ENCODE measurements around the gene PLA2G7. TPM values are rescaled to one million over a fixed set of nuclear protein-coding genes. Genes with fewer than 3 reads are reported as not detected.

Gene PLA2G7
- total and polyA plus RNA-seq, 2 of the 8 experiments (the other 6 are each of a cell fraction or from before 2014, with no cell fraction given): 1.5 to 2.2 TPM

GRCh38 chr6:46776070-46776712 lies 41.0 kb upstream of the PLA2G7 start (continued):
- TF ChIP-seq CHD7 (IDR thresholded peaks at IDR 0.05; ENCODE audit: insufficient replicate concordance, low read length): no peak
- TF ChIP-seq USF2 (IDR thresholded peaks at IDR 0.05; ENCODE audit: low read length): no peak
- no peak for TF ChIP-seq SUZ12 (IDR thresholded peaks at IDR 0.05; ENCODE audit: low read length)
- TF ChIP-seq CHD2 (IDR thresholded peaks at IDR 0.05; ENCODE audit: low read length): no peak
- no peak for TF ChIP-seq HDAC6 (IDR thresholded peaks at IDR 0.05; ENCODE audit: low read depth, low read length)
- no peak for TF ChIP-seq FOSL1 (IDR thresholded peaks at IDR 0.05; ENCODE audit: insufficient read depth, low read depth, low read length)

All from H1 (cell line).